ENCODE results near the gene DUSP12.
A peak's percentile ranks its signal among the peaks of the same experiment; 100 is the strongest.

GRCh38 chr1:161749509-161750407, at the start of gene DUSP12:
- TF ChIP-seq CTCF (IDR thresholded peaks at IDR 0.05) (peak in 1 of 4 experiments; percentile 25), POLR2A (IDR thresholded peaks at IDR 0.05) (peak in 1 of 2 donors; percentile 51)
